Medulla oblongata (tissue), 1 donor: Measurements from ENCODE around the gene DENND10.
A peak's percentile ranks its signal among the peaks of the same experiment; 100 is the strongest.
"Not testable (repeated sequence)": the region's sequence is repeated elsewhere in the genome, so short reads cannot be mapped to it uniquely, and the experiment has no call there.

Source experiments
- DNase-seq: peaks from one replicate; pipeline ENCODE4 v3.0.0-alpha.2; 2015; ENCODE audit errors: extremely low spot score

The DENND10 gene

DNA sequence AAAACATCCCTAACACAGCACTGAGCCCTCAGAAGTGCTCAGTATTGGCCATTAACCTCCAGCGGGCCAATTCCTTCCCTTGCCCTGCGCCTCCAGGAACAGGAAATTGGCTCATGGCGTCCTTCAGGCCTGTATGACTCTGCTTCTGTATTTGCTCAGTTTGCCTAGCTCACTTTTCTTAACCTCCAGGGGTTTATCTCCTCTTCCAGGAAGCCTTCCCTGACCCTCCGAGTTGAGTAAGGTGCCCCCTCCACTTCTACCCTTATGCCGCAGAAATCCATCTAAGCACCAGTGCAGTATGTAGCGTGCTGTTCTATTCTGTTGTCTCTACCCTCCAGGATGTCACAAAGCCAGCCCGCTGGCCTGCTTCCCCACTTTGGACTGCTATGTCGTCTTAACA, 62.7 kb downstream of the DENND10 start:
- no peak for DNase-seq

- no peak for DNase-seq
Observed at GRCh38 chr10:119167041-119167440, 63.1 kb downstream of the DENND10 start.

- DNase-seq: no peak
Observed at GRCh38 chr10:119174109-119174508, 70.2 kb downstream of the DENND10 start.

DNA sequence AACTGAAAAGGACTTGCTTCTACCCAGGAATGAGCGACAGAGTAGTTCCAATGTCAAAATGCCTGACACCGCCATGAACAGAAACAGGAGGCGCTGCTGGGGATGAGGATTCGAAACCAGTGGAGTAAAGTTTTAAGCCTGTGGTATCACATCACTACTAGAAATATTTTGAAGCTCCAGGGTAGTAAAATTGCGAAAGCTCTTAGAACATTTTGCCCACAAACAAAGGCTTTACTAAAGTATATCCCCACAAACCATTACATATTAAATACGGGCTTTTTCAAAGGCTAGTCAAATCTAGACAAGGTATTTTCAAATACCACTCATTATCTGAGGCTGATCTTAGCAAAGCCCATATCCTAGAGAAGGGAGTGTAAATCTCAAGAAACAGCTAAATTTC, 72.3 kb downstream of the DENND10 start:
- DNase-seq: no peak

DNA sequence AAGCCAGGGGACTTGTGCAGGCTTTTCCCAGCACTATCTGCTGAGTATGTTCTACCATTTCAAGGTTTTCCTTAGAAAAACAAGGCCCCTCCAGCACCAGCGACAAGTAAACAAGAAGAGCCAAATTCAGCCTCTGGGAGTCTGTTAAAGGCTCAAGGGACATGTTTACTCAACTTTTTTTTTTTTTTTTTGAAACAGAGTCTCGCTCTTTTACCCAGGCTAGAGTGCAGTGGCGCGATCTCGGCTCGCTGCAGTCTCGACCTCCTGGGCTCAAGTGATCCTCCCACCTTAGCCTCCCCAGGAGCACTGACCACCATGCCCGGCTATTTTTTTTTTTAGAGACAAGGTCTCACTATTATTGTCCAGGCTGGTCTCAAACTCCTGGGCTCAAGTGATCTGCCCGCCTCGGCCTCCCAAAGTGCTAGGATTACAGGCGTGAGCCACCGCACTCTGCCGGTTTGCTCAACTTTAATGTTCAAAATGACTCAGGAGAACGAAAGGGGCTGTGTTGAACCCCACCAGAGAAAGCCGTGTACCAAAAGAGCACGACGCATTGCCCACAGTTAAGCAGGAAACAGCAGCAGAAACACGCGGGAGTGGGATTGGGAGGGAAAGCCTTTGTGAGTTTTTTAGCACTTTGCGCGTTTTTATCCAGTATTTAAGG, 73.9 kb downstream of the DENND10 start:
- DNase-seq: no peak

GRCh38 chr10:119178372-119179119, 74.6 kb downstream of the DENND10 start, which contains the start of gene PRDX3:
PRDX3 (minus strand) TSS chr10:119178812; CDS start chr10:119178790, 22 bp downstream.
- peak; percentile 94 for DNase-seq

DNA sequence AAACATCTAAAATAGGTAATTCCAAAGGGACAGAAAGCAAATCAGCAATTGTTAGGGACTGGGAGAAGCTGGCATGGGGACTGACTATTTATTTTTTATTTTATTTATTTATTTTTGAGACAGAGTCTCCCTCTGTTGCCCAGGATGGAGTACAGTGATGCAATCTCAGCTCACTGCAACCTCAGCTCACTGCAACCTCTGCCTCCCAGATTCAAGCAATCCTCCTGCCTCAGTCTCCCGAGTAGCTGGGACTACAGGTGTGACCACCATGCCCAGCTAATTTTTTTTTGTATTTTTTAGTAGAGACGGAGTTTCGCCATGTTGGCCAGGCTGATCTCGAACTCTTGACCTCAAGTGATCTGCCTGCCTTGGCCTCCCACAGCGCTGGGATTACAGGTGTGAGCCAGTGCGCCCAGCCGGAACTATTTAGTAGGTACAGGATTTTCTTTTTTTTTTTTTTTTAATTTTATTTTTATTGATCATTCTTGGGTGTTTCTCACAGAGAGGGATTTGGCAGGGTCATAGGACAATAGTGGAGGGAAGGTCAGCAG, 77.0 kb downstream of the DENND10 start:
- DNase-seq: not testable (repeated sequence)

- DNase-seq: no peak
Observed at GRCh38 chr10:119183664-119184412, 79.9 kb downstream of the DENND10 start.
